CD4-positive, alpha-beta T cell treated with Interleukin-21 for 1 hour (primary cell): ENCODE measurements around the gene COL5A1.

Source experiments
- DNase-seq: peaks from one replicate; pipeline ENCODE4 v3.0.0-alpha.2; 2020

The COL5A1 gene

GRCh38 chr9:134607971-134608370 lies 33.6 kb upstream of the COL5A1 start:
- no peak for DNase-seq

GRCh38 chr9:134611046-134611445 lies 30.6 kb upstream of the COL5A1 start:
- no peak for DNase-seq

GRCh38 chr9:134612309-134612708 lies 29.3 kb upstream of the COL5A1 start:
- DNase-seq, result no peak

- no peak for DNase-seq
Measured at GRCh38 chr9:134612715-134613114, 28.9 kb upstream of the COL5A1 start.

- no peak for DNase-seq
Measured at GRCh38 chr9:134614256-134614655, 27.3 kb upstream of the COL5A1 start.

GRCh38 chr9:134616341-134616740 lies 25.3 kb upstream of the COL5A1 start:
- no peak for DNase-seq

- no peak for DNase-seq
Measured at GRCh38 chr9:134617246-134617645, 24.4 kb upstream of the COL5A1 start.

GRCh38 chr9:134617836-134618162 lies 23.8 kb upstream of the COL5A1 start:
- no peak for DNase-seq

GRCh38 chr9:134618163-134618832 lies 23.3 kb upstream of the COL5A1 start:
- no peak for DNase-seq

- no peak for DNase-seq
Measured at GRCh38 chr9:134618833-134619447, 22.7 kb upstream of the COL5A1 start.

- no peak for DNase-seq
Measured at GRCh38 chr9:134619448-134619982, 22.1 kb upstream of the COL5A1 start.

GRCh38 chr9:134619983-134620661 lies 21.5 kb upstream of the COL5A1 start:
- DNase-seq, result no peak

GRCh38 chr9:134620751-134621557 lies 20.6 kb upstream of the COL5A1 start:
- DNase-seq, result no peak

GRCh38 chr9:134621558-134622110 lies 20.0 kb upstream of the COL5A1 start:
- DNase-seq, result no peak

GRCh38 chr9:134622896-134623257 lies 18.7 kb upstream of the COL5A1 start:
- no peak for DNase-seq

GRCh38 chr9:134623258-134624066 lies 18.1 kb upstream of the COL5A1 start:
- no peak for DNase-seq

- no peak for DNase-seq
Measured at GRCh38 chr9:134624137-134624591, 17.4 kb upstream of the COL5A1 start.

GRCh38 chr9:134624621-134625181 lies 16.9 kb upstream of the COL5A1 start:
- no peak for DNase-seq

GRCh38 chr9:134625361-134626068 lies 16.1 kb upstream of the COL5A1 start:
- no peak for DNase-seq

- no peak for DNase-seq
Measured at GRCh38 chr9:134626069-134626423, 15.6 kb upstream of the COL5A1 start.
